Coronary artery (tissue), 2 donors: ENCODE measurements around the gene NISCH.

Experiments
- DNase-seq: peaks from one replicate; pipeline ENCODE4 v3.0.0-alpha.2; 2017; ENCODE audit warnings: low spot score
- H3K27ac ChIP-seq, 2 donors: fragments of 200-600 bp; sonication (generic); one replicate each; pipeline ENCODE4 v1.5.1; 2016 to 2019
- H3K4me3 ChIP-seq: fragments of 200-600 bp; sonication (generic); 2 replicates; pipeline ENCODE4 v1.5.1; 2016; ENCODE audit warnings: mild to moderate bottlenecking, moderate library complexity
- CTCF ChIP-seq: fragments of 200-600 bp; sonication (generic); IDR thresholded peaks from one replicate; pipeline ENCODE4 v1.5.1; 2019; ENCODE audit warnings: antibody characterized with exemption

The NISCH gene

DNA sequence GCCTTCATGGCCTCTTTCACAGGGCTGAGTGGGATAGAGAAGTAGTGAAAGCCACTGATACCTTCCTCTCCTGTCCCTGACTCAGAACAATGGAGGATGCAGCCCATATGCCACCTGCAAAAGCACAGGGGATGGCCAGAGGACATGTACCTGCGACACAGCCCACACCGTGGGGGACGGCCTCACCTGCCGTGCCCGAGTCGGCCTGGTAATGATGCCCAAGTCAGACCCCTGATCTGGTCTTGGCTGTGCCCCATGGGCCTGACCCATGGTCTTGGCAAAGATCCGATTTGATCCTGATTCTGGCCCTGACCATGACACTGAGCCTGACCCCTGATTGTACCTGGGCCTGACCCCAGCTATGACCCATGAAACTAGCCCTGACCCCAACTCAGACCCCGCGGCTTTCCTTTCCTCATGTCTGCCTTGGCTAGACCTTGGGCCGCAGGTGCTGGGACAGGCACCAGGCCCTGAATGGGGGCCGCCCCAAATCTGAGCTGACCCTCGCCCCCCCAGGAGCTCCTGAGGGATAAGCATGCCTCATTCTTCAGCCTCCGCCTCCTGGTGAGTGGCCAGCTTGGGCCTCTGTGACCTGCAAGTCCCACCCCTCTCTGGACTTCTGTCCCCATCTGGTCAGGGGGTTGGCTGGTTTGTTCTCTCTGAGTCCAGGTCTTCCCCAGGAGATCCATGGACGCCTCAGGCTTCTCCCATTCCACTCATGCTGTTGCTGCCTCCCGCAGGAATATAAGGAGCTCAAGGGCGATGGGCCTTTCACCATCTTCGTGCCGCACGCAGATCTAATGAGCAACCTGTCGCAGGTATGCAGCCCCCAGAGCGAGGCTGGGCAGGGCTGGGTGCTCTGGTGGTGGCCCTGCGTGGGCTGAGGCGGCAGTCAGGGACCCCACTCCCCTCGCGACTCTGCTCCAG, 62.7 kb downstream of the NISCH start:
- TF ChIP-seq CTCF, result no peak
- peak overlapping the region; percentile 65 for H3K4me3 ChIP-seq
- DNase-seq, result no peak

GRCh38 chr3:52518723-52519444, 63.5 kb downstream of the NISCH start:
- Histone ChIP-seq H3K4me3 (peak overlapping the region; percentile 65), H3K27ac (no peak overlapping the region)
- TF ChIP-seq CTCF, result no peak
- DNase-seq, result no peak

More for the DNA sequence above, 62.7 kb downstream of the NISCH start:
- H3K27ac ChIP-seq, result no peak overlapping the region

- no peak for DNase-seq
- no peak overlapping the region for H3K4me3 ChIP-seq
- TF ChIP-seq CTCF, result no peak
- no peak overlapping the region for H3K27ac ChIP-seq
Observed at GRCh38 chr3:52519445-52520140, 64.2 kb downstream of the NISCH start.

DNA sequence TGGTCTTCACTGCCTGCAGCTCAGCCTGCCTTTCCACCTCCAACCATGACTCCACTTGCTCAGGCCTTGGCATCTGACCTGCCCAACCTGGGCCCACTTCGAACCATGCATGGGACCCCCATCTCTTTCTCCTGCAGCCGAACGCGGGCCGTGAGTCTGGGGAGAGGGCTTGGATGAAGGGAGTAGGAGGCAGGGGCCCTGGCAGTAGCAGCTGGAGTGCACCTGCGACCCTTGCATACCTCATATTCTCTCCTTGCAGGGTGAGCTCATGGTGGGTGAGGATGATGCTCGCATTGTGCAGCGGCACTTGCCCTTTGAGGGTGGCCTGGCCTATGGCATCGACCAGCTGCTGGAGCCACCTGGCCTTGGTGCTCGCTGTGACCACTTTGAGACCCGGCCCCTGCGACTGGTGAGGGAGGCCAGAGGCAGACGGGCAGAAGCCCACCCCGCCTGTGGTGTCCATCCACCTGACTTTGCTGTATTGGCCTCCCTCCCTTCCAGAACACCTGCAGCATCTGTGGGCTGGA, 64.8 kb downstream of the NISCH start:
- DNase-seq, result no peak
- Histone ChIP-seq H3K27ac (no peak overlapping the region), H3K4me3 (no peak overlapping the region)
- TF ChIP-seq CTCF, result no peak

DNA sequence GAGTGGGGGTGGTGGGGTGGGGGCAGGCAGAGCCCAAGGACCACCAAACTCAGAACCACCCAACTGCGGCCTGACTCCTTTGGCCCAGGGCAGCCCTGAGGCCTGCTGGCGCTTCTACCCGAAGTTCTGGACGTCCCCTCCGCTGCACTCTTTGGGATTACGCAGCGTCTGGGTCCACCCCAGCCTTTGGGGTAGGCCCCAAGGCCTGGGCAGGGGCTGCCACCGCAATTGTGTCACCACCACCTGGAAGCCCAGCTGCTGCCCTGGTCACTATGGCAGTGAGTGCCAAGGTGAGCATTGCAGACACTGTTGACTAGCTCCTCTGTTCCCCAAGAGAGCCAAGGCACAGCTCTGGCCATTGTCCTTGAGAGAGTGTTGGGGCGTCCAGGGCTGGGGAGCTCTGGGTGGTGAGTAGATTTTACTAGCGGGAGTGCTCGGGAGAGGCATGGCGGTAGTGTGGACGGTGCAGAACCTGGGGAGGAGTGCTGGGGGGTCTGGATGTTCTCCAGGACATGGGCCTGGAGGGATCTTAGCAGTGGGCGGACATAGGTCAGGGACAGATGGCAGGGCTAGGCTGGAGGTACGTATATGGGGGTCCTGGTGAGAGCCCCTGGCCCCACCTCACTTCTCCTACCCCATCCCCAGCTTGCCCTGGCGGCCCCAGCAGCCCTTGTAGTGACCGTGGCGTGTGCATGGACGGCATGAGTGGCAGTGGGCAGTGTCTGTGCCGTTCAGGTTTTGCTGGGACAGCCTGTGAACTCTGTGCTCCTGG, 65.5 kb downstream of the NISCH start:
- no peak for DNase-seq
- Histone ChIP-seq H3K27ac (no peak overlapping the region), H3K4me3 (no peak overlapping the region)
- TF ChIP-seq CTCF, result no peak

DNA sequence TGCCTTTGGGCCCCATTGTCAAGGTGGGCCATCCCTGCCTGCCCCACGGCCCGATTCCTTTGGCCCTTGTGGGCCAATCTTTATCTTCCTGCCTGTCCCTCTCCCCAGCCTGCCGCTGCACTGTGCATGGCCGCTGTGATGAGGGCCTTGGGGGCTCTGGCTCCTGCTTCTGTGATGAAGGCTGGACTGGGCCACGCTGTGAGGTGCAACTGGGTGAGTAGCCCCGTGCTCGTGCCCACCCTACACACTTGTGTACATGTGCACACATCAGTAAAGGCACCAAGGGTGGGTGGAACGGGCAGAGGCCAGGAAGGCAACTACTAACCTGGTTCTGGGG, 66.1 kb downstream of the NISCH start:
- no peak for DNase-seq
- Histone ChIP-seq H3K27ac (no peak overlapping the region), H3K4me3 (no peak overlapping the region)
- TF ChIP-seq CTCF, result no peak
